Neural crest cell (in vitro differentiated cells): ENCODE data around the gene TRIM46. TPM values are rescaled to one million over a fixed set of nuclear protein-coding genes. Genes with fewer than 3 reads are reported as not detected.

Experiments
- DNase-seq: peaks from one replicate; pipeline ENCODE4 v3.0.0; 2021; ENCODE audit warnings: low read depth, mixed read lengths, low spot score
- H3K27ac Mint-ChIP-seq: one replicate; pipeline ENCODE4 v1.8.0; 2021; ENCODE audit warnings: mild to moderate bottlenecking, mixed read lengths; ENCODE audit not compliant: unreplicated experiment
- H3K27me3 Mint-ChIP-seq: 2 replicates; pipeline ENCODE4 v1.8.0; 2021; ENCODE audit warnings: low read depth, mild to moderate bottlenecking, mixed read lengths
- H3K36me3 Mint-ChIP-seq: 2 replicates; pipeline ENCODE4 v1.8.0; 2021; ENCODE audit warnings: low read depth, mild to moderate bottlenecking, mixed read lengths
- H3K4me1 Mint-ChIP-seq: 2 replicates; pipeline ENCODE4 v1.8.0; 2021; ENCODE audit warnings: mixed read lengths
- H3K4me3 Mint-ChIP-seq: one replicate; pipeline ENCODE4 v1.8.0; 2021; ENCODE audit warnings: mild to moderate bottlenecking, mixed read lengths
- H3K9me3 Mint-ChIP-seq: 2 replicates; pipeline ENCODE4 v1.8.0; 2021; ENCODE audit warnings: mixed read lengths
- CTCF ChIP-seq: fragments of 200-600 bp; sonication (generic); conservative IDR thresholded peaks from 2 replicates; pipeline ENCODE4 v1.5.0; 2021; ENCODE audit warnings: antibody characterized with exemption, mild to moderate bottlenecking
- total RNA-seq: library from RNA; stranded (reverse); gene quantifications from 2 replicates; pipeline ENCODE4 v1.2.1, GENCODE V29; 2021

The TRIM46 gene
- total RNA-seq, 1 donor from 2014 or later = 9.8 TPM

- DNase-seq = no peak
- Mint-ChIP-seq H3K36me3 (peaks cover 6% of the 10 kb centered on the region), H3K27me3 (peaks cover 3% of the 10 kb centered on the region), H3K9me3 (no peaks in the 10 kb centered on the region), H3K4me3 (peak overlapping the region; percentile 22), H3K27ac (no peak overlapping the region), H3K4me1 (peaks cover 37% of the 10 kb centered on the region)
- no peak for TF ChIP-seq CTCF
Observed at GRCh38 chr1:155169541-155169940, 4.1 kb upstream of the TRIM46 start.

- no peak for DNase-seq
Observed at GRCh38 chr1:155170101-155170785, 3.4 kb upstream of the TRIM46 start.

GRCh38 chr1:155170806-155171205 lies 2.8 kb upstream of the TRIM46 start:
- Mint-ChIP-seq H3K27ac (no peak overlapping the region), H3K9me3 (no peaks in the 10 kb centered on the region), H3K27me3 (peaks cover 3% of the 10 kb centered on the region), H3K36me3 (peaks cover 6% of the 10 kb centered on the region), H3K4me3 (peak overlapping the region; percentile 100), H3K4me1 (peaks cover 43% of the 10 kb centered on the region)
- TF ChIP-seq CTCF = no peak
- no peak for DNase-seq

More at GRCh38 chr1:155170101-155170785, 3.4 kb upstream of the TRIM46 start:
- Mint-ChIP-seq H3K4me3 (peak overlapping the region; percentile 78), H3K36me3 (peaks cover 6% of the 10 kb centered on the region), H3K4me1 (peaks cover 43% of the 10 kb centered on the region), H3K9me3 (no peaks in the 10 kb centered on the region), H3K27me3 (peaks cover 3% of the 10 kb centered on the region), H3K27ac (no peak overlapping the region)
- no peak for TF ChIP-seq CTCF

- H3K4me3 Mint-ChIP-seq = peak overlapping the region; percentile 100
- H3K4me1 Mint-ChIP-seq = peaks cover 46% of the 10 kb centered on the region
- DNase-seq = no peak
- H3K9me3 Mint-ChIP-seq = no peaks in the 10 kb centered on the region
- peaks cover 3% of the 10 kb centered on the region for H3K27me3 Mint-ChIP-seq
- no peak for TF ChIP-seq CTCF
- H3K36me3 Mint-ChIP-seq = peaks cover 6% of the 10 kb centered on the region
- H3K27ac Mint-ChIP-seq = peak overlapping the region; percentile 97
Observed at GRCh38 chr1:155171836-155172731, 1.6 kb upstream of the TRIM46 start.

GRCh38 chr1:155172732-155173477 lies 744 bp upstream of the TRIM46 start, which contains the start of gene KRTCAP2:
KRTCAP2 (minus strand) TSS chr1:155173304; CDS start chr1:155173224, 80 bp downstream.
- Mint-ChIP-seq H3K27ac (peak within 1 kb of the TSS; percentile 97), H3K27me3 (peaks cover 3% of the 10 kb centered on the region), H3K9me3 (no peaks in the 10 kb centered on the region), H3K36me3 (peaks cover 9% of the 10 kb centered on the region), H3K4me3 (peak within 1 kb of the TSS; percentile 100), H3K4me1 (peaks cover 38% of the 10 kb centered on the region)
- TF ChIP-seq CTCF = peak; percentile 94
- DNase-seq = peak; percentile 97
